ENCODE data around the gene DENND2A.

Gene DENND2A

GRCh38 chr7:140475747-140476333, 164.8 kb downstream of the DENND2A start:
- H3K27ac ChIP-seq (ENCODE audit: low read depth, low read length), result no peak overlapping the region
- H3K27me3 ChIP-seq (ENCODE audit: control insufficient read depth in 1 of 2, insufficient read depth in 2 of 2, low read length in 2 of 2), result no peaks in the 10 kb centered on the region
- H3K4me3 ChIP-seq (ENCODE audit: low read depth in 1 of 2, low read length in 2 of 2), result no peak overlapping the region
- no peaks in the 10 kb centered on the region for H3K9me3 ChIP-seq (ENCODE audit: control insufficient read depth in 1 of 2, low read length in 2 of 2)
- H3K4me1 ChIP-seq (ENCODE audit: control insufficient read depth in 1 of 2, insufficient read depth in 2 of 2, low read length in 2 of 2), result peaks cover 21 to 24% of the 10 kb centered on the region in 2 donors
- H3K9ac ChIP-seq (ENCODE audit: low read depth in 1 of 2, low read length in 2 of 2), result no peak overlapping the region
- peaks cover 3 to 10% of the 10 kb centered on the region in 2 donors for H3K36me3 ChIP-seq (ENCODE audit: control insufficient read depth in 1 of 2, insufficient read depth in 2 of 2, low read length in 2 of 2)

All from duodenal mucosa (tissue), 2 donors.